GM23338 (cell line): ENCODE measurements around the gene OS9. TPM values are rescaled to one million over a fixed set of nuclear protein-coding genes. Genes with fewer than 3 reads are reported as not detected.

ENCODE experiments used
- ATAC-seq: fragments of 200-7000 bp; cut with Tn5 transposase; 3 replicates; pipeline ENCODE4 v1.9.1; 2020
- DNase-seq: peaks from one replicate; pipeline ENCODE4 v3.0.0-alpha.2; 2015; ENCODE audit warnings: low spot score
- H2AFZ ChIP-seq: fragments of 200-600 bp; sonication (generic); 2 replicates; pipeline ENCODE4 v1.8.0; 2016; ENCODE audit warnings: antibody characterized with exemption, mild to moderate bottlenecking, moderate library complexity
- H3F3A ChIP-seq: fragments of 200-600 bp; sonication (generic); replicated peaks from 2 replicates; pipeline ENCODE4 v1.8.0; 2017; ENCODE audit warnings: antibody characterized with exemption, mixed run types, low read depth
- H3K27ac ChIP-seq: fragments of 200-600 bp; sonication (generic); 2 replicates; pipeline ENCODE4 v1.6.1; 2016; ENCODE audit warnings: low read depth
- H3K27me3 ChIP-seq: fragments of 200-600 bp; sonication (generic); 2 replicates; pipeline ENCODE4 v1.8.0; 2016; ENCODE audit warnings: mild to moderate bottlenecking, mixed run types, moderate library complexity; ENCODE audit not compliant: insufficient read depth
- H3K36me3 ChIP-seq: fragments of 200-600 bp; sonication (generic); 2 replicates; pipeline ENCODE4 v1.8.0; 2016; ENCODE audit warnings: mild to moderate bottlenecking; ENCODE audit not compliant: insufficient read depth
- H3K4me1 ChIP-seq: fragments of 200-600 bp; sonication (generic); 2 replicates; pipeline ENCODE4 v1.8.0; 2016; ENCODE audit warnings: mild to moderate bottlenecking, moderate library complexity; ENCODE audit not compliant: insufficient read depth
- H3K4me2 ChIP-seq: fragments of 200-600 bp; sonication (generic); 2 replicates; pipeline ENCODE4 v1.7.1; 2017; ENCODE audit warnings: mixed run types
- H3K4me3 ChIP-seq: fragments of 200-600 bp; sonication (generic); 2 replicates; pipeline ENCODE4 v1.6.1; 2016; ENCODE audit warnings: mixed run types
- H3K79me2 ChIP-seq: fragments of 200-600 bp; sonication (generic); replicated peaks from 2 replicates; pipeline ENCODE4 v1.8.0; 2017; ENCODE audit warnings: mild to moderate bottlenecking; ENCODE audit not compliant: insufficient read depth
- H3K9me2 ChIP-seq: fragments of 200-600 bp; sonication (generic); 2 replicates; pipeline ENCODE4 v1.8.0; 2017; ENCODE audit not compliant: insufficient read depth
- H4K20me1 ChIP-seq: fragments of 200-600 bp; sonication (generic); replicated peaks from 2 replicates; pipeline ENCODE4 v1.8.0; 2017; ENCODE audit warnings: mild to moderate bottlenecking; ENCODE audit not compliant: insufficient read depth
- H3K27ac Mint-ChIP-seq: 2 replicates; pipeline ENCODE4 v1.8.0; 2020; ENCODE audit warnings: inconsistent platforms, mild to moderate bottlenecking, moderate library complexity, mixed read lengths
- H3K27me3 Mint-ChIP-seq: 3 replicates; pipeline ENCODE4 v1.8.0; 2022; ENCODE audit warnings: low read depth, mild to moderate bottlenecking, moderate library complexity, mixed read lengths, inconsistent platforms; ENCODE audit not compliant: insufficient read depth, poor library complexity
- H3K36me3 Mint-ChIP-seq: 3 replicates; pipeline ENCODE4 v1.8.0; 2021; ENCODE audit warnings: low read depth, mild to moderate bottlenecking, inconsistent platforms, moderate library complexity, mixed read lengths
- H3K4me1 Mint-ChIP-seq: 3 replicates; pipeline ENCODE4 v1.8.0; 2020; ENCODE audit warnings: mild to moderate bottlenecking, inconsistent platforms, mixed read lengths
- H3K4me3 Mint-ChIP-seq: 3 replicates; pipeline ENCODE4 v1.8.0; 2021; ENCODE audit warnings: moderate library complexity, mild to moderate bottlenecking, inconsistent platforms, mixed read lengths
- H3K9me3 Mint-ChIP-seq: 3 replicates; pipeline ENCODE4 v1.8.0; 2020; ENCODE audit warnings: moderate library complexity, mild to moderate bottlenecking, inconsistent platforms, mixed read lengths
- CREB1 ChIP-seq: fragments of 250-450 bp; sonication (Bioruptor Pico); IDR thresholded peaks from 2 replicates; pipeline ENCODE4 v1.5.0; 2020; ENCODE audit warnings: low read depth, mild to moderate bottlenecking, moderate library complexity
- EZH2 ChIP-seq: fragments of 200-600 bp; sonication (generic); IDR thresholded peaks from one replicate; pipeline ENCODE4 v1.8.0; 2017; ENCODE audit warnings: antibody characterized with exemption, mild to moderate bottlenecking, low read depth; ENCODE audit not compliant: unreplicated experiment
- NANOG ChIP-seq: IDR thresholded peaks from 2 replicates; pipeline ENCODE4 v1.6.1; 2016; ENCODE audit warnings: antibody characterized with exemption, borderline replicate concordance
- POLR2AphosphoS5 ChIP-seq: IDR thresholded peaks from 2 replicates; pipeline ENCODE4 v1.6.1; 2016; ENCODE audit warnings: antibody characterized with exemption, low read depth
- ZNF114 ChIP-seq: fragments of 250-450 bp; sonication (Bioruptor Pico); IDR thresholded peaks from 2 replicates; pipeline ENCODE4 v1.5.0; 2020; ENCODE audit warnings: mild to moderate bottlenecking, moderate library complexity
- ZNF331 ChIP-seq: fragments of 250-450 bp; sonication (Bioruptor Pico); IDR thresholded peaks from 2 replicates; pipeline ENCODE4 v1.5.0; 2020; ENCODE audit warnings: low read depth, mild to moderate bottlenecking, moderate library complexity
- polyA plus RNA-seq: library from polyadenylated mRNA; unstranded; fragments of >200 nt; fragmentation: Nextera tagmentation; extraction: Ambion mirVana; gene quantifications from 2 replicates; pipeline ENCODE4 v1.2.1, GENCODE V29; 2016
- total RNA-seq: library from RNA; depleted of rRNA; stranded (reverse); fragments of >200 nt; shearing (Covaris generic); gene quantifications from 2 replicates; pipeline ENCODE4 v1.2.3, GENCODE V29; 2014
- TF ChIP-seq, protein P1 (sequence below), 2 experiments: fragments of 200-600 bp in 1 of 2; sonication (generic) in 1 of 2; conservative IDR thresholded peaks; 2 replicates each; pipeline versions ENCODE4 v1.5.1 to v1.6.1; 2016 to 2017; ENCODE audit warnings: antibody characterized with exemption in 2 of 2, low read depth in 2 of 2, mild to moderate bottlenecking in 2 of 2, moderate library complexity in 1 of 2
- TF ChIP-seq, protein P2 (sequence below): fragments of 250-450 bp; sonication (Bioruptor Pico); IDR thresholded peaks from 2 replicates; pipeline ENCODE4 v1.5.0; 2020; ENCODE audit warnings: mild to moderate bottlenecking, moderate library complexity
- TF ChIP-seq, protein P3 (sequence below): IDR thresholded peaks from one replicate; pipeline ENCODE4 v1.6.1; 2018; ENCODE audit warnings: antibody characterized with exemption; ENCODE audit not compliant: unreplicated experiment

Gene OS9
- total and polyA plus RNA-seq, 2 experiments from 2014 or later = 27.5 to 79.7 TPM

- peaks cover 61% of the 10 kb centered on the region for H3K27me3 Mint-ChIP-seq
- TF ChIP-seq NANOG (no peak), ZNF114 (CRISPR knock-in tag) (no peak), POLR2AphosphoS5 (no peak), ZNF331 (CRISPR knock-in tag) (no peak), EZH2 (no peak), CREB1 (CRISPR knock-in tag) (no peak)
- TF ChIP-seq, protein P1, sequence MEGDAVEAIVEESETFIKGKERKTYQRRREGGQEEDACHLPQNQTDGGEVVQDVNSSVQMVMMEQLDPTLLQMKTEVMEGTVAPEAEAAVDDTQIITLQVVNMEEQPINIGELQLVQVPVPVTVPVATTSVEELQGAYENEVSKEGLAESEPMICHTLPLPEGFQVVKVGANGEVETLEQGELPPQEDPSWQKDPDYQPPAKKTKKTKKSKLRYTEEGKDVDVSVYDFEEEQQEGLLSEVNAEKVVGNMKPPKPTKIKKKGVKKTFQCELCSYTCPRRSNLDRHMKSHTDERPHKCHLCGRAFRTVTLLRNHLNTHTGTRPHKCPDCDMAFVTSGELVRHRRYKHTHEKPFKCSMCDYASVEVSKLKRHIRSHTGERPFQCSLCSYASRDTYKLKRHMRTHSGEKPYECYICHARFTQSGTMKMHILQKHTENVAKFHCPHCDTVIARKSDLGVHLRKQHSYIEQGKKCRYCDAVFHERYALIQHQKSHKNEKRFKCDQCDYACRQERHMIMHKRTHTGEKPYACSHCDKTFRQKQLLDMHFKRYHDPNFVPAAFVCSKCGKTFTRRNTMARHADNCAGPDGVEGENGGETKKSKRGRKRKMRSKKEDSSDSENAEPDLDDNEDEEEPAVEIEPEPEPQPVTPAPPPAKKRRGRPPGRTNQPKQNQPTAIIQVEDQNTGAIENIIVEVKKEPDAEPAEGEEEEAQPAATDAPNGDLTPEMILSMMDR (conservative IDR thresholded peaks at IDR 0.05; ENCODE audit: low read depth in 2 of 2) = no peak
- TF ChIP-seq, protein P2, sequence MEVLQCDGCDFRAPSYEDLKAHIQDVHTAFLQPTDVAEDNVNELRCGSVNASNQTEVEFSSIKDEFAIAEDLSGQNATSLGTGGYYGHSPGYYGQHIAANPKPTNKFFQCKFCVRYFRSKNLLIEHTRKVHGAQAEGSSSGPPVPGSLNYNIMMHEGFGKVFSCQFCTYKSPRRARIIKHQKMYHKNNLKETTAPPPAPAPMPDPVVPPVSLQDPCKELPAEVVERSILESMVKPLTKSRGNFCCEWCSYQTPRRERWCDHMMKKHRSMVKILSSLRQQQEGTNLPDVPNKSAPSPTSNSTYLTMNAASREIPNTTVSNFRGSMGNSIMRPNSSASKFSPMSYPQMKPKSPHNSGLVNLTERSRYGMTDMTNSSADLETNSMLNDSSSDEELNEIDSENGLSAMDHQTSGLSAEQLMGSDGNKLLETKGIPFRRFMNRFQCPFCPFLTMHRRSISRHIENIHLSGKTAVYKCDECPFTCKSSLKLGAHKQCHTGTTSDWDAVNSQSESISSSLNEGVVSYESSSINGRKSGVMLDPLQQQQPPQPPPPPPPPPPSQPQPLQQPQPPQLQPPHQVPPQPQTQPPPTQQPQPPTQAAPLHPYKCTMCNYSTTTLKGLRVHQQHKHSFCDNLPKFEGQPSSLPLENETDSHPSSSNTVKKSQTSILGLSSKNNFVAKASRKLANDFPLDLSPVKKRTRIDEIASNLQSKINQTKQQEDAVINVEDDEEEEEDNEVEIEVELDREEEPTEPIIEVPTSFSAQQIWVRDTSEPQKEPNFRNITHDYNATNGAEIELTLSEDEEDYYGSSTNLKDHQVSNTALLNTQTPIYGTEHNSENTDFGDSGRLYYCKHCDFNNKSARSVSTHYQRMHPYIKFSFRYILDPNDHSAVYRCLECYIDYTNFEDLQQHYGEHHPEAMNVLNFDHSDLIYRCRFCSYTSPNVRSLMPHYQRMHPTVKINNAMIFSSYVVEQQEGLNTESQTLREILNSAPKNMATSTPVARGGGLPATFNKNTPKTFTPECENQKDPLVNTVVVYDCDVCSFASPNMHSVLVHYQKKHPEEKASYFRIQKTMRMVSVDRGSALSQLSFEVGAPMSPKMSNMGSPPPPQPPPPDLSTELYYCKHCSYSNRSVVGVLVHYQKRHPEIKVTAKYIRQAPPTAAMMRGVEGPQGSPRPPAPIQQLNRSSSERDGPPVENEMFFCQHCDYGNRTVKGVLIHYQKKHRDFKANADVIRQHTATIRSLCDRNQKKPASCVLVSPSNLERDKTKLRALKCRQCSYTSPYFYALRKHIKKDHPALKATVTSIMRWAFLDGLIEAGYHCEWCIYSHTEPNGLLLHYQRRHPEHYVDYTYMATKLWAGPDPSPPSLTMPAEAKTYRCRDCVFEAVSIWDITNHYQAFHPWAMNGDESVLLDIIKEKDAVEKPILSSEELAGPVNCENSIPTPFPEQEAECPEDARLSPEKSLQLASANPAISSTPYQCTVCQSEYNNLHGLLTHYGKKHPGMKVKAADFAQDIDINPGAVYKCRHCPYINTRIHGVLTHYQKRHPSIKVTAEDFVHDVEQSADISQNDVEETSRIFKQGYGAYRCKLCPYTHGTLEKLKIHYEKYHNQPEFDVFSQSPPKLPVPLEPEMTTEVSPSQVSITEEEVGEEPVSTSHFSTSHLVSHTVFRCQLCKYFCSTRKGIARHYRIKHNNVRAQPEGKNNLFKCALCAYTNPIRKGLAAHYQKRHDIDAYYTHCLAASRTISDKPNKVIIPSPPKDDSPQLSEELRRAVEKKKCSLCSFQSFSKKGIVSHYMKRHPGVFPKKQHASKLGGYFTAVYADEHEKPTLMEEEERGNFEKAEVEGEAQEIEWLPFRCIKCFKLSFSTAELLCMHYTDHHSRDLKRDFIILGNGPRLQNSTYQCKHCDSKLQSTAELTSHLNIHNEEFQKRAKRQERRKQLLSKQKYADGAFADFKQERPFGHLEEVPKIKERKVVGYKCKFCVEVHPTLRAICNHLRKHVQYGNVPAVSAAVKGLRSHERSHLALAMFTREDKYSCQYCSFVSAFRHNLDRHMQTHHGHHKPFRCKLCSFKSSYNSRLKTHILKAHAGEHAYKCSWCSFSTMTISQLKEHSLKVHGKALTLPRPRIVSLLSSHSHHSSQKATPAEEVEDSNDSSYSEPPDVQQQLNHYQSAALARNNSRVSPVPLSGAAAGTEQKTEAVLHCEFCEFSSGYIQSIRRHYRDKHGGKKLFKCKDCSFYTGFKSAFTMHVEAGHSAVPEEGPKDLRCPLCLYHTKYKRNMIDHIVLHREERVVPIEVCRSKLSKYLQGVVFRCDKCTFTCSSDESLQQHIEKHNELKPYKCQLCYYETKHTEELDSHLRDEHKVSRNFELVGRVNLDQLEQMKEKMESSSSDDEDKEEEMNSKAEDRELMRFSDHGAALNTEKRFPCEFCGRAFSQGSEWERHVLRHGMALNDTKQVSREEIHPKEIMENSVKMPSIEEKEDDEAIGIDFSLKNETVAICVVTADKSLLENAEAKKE (CRISPR knock-in tag) = no peak
- TF ChIP-seq, protein P3, sequence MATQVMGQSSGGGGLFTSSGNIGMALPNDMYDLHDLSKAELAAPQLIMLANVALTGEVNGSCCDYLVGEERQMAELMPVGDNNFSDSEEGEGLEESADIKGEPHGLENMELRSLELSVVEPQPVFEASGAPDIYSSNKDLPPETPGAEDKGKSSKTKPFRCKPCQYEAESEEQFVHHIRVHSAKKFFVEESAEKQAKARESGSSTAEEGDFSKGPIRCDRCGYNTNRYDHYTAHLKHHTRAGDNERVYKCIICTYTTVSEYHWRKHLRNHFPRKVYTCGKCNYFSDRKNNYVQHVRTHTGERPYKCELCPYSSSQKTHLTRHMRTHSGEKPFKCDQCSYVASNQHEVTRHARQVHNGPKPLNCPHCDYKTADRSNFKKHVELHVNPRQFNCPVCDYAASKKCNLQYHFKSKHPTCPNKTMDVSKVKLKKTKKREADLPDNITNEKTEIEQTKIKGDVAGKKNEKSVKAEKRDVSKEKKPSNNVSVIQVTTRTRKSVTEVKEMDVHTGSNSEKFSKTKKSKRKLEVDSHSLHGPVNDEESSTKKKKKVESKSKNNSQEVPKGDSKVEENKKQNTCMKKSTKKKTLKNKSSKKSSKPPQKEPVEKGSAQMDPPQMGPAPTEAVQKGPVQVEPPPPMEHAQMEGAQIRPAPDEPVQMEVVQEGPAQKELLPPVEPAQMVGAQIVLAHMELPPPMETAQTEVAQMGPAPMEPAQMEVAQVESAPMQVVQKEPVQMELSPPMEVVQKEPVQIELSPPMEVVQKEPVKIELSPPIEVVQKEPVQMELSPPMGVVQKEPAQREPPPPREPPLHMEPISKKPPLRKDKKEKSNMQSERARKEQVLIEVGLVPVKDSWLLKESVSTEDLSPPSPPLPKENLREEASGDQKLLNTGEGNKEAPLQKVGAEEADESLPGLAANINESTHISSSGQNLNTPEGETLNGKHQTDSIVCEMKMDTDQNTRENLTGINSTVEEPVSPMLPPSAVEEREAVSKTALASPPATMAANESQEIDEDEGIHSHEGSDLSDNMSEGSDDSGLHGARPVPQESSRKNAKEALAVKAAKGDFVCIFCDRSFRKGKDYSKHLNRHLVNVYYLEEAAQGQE = no peak
- peaks cover 63% of the 10 kb centered on the region for H3K27me3 ChIP-seq
- peaks cover 5% of the 10 kb centered on the region; the same call in 2 of the 3 replicates for H3K36me3 Mint-ChIP-seq
- no peak for DNase-seq
- no peaks in the 10 kb centered on the region for H3K9me3 Mint-ChIP-seq
- no peaks in the 10 kb centered on the region for H3F3A ChIP-seq
- no peaks in the 10 kb centered on the region for H3K4me1 ChIP-seq
- H3K4me1 Mint-ChIP-seq = peaks cover 15% of the 10 kb centered on the region
- H3K36me3 ChIP-seq = peaks cover 3% of the 10 kb centered on the region; the same call in 1 of the 2 replicates
- no peak overlapping the region for H3K4me2 ChIP-seq
- H3K4me3 Mint-ChIP-seq = peak overlapping the region; percentile 2; the same call in 1 of the 3 replicates
- no peak overlapping the region for H3K27ac Mint-ChIP-seq
- H4K20me1 ChIP-seq = no peaks in the 10 kb centered on the region
- ATAC-seq = no peak
- no peaks in the 10 kb centered on the region for H3K9me2 ChIP-seq
- no peak overlapping the region for H3K4me3 ChIP-seq
- no peaks in the 10 kb centered on the region for H3K79me2 ChIP-seq
- H2AFZ ChIP-seq = no peak overlapping the region
- no peak overlapping the region for H3K27ac ChIP-seq
Measured at GRCh38 chr12:57724003-57724935, 30.3 kb downstream of the OS9 start.
